Activated CD4-positive, CD25-positive, alpha-beta regulatory T cell treated with anti-CD3 and anti-CD28 coated beads, Interleukin-2, amount 50 U/mL, for 72 hours (primary cell): Measurements from ENCODE around the gene COG8.
A peak's percentile ranks its signal among the peaks of the same experiment; 100 is the strongest.

Source experiments
- DNase-seq: peaks from one replicate; pipeline ENCODE4 v3.0.0; 2021

COG8 gene

GRCh38 chr16:69344171-69344570 is 4.8 kb upstream of the COG8 start:
- no peak for DNase-seq

DNA sequence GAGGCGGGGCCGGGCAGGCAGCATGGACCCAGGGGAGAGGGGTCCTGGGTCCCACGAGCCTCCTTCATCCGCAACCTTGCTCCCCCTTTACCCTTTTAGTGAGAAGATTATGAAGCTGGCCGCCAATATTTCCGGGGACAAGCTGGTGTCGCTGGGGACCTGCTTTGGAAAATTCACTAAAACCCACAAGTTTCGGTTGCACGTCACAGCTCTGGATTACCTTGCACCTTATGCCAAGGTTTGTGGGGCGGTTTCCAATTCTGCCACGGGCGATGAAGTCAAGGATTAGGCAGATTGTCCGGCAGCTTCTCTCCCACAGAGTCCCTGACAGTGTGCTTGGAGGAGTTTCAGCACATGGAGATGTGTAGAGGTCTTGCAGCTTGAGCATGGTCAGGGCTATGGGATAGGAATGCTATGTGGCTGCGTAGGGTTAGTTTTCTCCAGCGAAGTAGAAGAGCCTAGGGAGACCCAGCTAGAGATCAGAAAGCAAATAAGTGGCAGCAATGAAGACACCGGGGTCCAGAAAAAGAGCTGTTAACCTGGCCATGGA is 806 bp upstream of the COG8 start:
- no peak for DNase-seq

GRCh38 chr16:69338557-69339288 is 641 bp downstream of the COG8 start:
- no peak for DNase-seq

DNA sequence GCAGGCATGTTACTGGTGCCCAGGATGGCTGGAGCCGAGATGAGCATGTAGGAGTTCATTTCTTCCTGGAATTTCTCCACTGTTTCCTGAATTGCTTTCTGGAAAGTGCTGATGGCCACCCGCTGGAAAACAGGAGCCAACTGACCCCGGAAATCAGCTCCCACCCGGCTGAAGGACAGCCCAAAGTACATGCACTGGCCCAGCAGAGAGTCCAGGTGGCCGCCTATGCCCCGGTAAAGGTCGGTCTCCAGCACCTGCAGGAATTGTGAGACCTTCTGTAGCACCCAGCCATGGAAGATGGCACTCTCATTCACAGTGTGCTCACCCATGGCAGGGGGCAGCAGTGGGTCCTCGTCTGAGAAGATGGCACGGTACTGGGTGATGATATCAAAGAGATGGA is 4.7 kb downstream of the COG8 start:
- no peak for DNase-seq

DNA sequence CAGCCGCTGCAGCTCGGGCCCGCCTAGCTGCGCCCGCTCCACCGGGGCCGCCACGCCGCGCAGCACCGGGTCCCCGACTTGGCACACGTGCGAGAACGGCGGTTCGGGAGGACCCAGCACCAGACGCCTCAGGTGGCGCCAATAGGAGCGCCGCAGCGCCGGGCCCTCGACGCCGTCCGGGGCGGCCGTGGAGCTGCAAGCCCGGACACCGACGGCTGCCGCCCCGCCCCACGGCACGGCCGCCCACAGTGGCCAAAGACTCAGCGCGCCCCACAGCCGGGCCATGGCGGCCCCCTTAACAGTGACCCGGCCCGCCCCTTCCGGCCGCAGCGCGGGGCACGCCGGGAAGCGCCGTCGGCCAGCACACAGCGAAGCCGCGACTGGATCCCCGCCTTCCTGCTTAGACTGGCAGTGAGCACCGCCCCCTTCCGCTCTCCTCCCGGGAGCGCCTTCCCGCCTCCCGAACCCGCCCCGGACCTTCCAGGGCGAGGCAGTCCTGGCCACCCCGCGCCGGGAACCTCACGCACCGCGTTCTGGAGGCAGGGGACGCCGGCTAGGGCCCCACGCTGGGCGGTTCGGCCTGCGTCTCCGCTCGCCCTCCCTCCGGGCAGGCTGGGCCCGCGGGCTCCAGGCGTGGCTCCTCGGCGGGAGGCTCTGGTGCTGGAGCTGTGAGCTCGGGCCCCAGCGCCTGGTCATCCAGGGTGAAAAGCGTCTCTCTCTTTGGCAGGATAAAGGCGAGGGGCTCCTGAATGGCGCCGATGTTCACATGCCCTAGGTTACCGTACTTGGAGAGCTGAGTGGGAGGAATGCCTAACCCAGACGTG is 8.9 kb downstream of the COG8 start, which contains the start of gene PDF:
PDF (minus strand) TSS at position 303 of the 824 bp plus-strand sequence; CDS start at position 285, 18 bp downstream.
- peak; percentile 83 for DNase-seq

GRCh38 chr16:69329369-69330285 is 9.7 kb downstream of the COG8 start:
- DNase-seq: no peak

DNA sequence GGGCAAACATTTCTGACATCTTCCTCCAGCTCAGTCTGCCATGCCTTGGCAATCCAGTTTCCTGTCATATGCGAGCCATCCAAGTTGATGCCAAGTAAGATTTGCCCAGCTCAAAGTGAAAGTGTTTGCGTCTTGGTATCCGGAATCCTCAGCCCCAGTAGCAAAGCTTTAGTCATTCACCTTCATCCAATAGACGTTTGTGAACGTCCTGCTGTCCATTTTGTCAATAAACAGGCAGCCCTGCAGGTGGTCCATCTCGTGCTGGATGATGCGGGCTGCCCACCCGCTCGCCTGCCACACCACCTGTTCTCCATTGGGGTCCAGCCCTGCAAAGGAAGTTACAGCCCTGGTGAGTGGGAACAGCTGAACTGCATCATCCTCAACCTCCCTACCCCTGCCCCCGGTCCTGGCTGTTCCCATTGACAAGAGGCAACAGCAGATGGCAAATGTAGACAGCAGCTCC is 10.5 kb downstream of the COG8 start:
- DNase-seq: no peak

- no peak for DNase-seq
Measured at GRCh38 chr16:69327585-69328310, 11.6 kb downstream of the COG8 start.

- no peak for DNase-seq
Measured at GRCh38 chr16:69326172-69326873, 13.0 kb downstream of the COG8 start.

- DNase-seq: no peak
Measured at GRCh38 chr16:69325784-69326171, 13.6 kb downstream of the COG8 start.

- DNase-seq: no peak
Measured at GRCh38 chr16:69324585-69325253, 14.6 kb downstream of the COG8 start.

DNA sequence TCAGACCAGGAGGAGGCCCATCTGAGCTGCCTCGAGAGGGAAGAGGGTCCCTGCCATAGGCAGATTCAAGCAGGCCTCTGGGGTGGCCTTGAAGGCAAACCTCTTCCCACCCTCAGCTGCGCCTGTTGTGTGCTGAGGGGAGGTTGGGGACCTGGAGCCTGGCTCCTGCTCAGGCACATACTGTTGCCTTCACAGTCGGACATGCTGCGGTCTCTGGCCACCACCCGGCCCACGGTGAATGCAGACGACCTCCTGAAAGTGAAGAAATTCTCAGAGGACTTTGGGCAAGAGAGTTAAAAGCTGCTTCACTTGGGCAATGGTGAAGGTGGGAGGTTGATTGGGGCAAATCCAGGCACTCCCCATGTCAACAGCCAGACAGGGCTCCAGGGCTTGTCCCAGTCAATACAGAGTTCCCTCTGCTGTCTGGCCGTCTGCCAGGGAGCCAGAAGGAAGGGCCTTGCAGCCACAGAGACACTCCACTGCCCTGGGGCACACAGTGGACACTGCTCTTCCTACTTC is 15.3 kb downstream of the COG8 start:
- no peak for DNase-seq

DNA sequence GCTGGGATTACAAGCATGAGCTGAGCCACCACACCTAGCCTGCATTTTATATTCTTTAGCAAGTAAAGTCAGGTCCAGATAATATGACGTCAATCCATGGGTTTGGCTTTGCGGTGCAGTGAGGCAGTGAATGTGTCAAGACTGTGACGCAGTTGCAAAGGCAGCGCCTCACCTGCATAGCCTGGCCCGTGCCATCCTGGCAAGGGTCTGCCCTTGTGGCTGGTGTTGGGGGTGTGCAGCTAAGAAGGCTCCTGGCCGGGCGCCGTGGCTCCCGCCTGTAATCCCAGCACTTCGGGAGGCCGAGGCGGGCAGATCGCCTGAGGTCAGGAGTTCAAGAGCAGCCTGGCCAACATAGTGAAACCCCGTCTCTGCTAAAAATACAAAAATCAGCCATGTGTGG is 15.9 kb downstream of the COG8 start:
- DNase-seq: no peak

DNA sequence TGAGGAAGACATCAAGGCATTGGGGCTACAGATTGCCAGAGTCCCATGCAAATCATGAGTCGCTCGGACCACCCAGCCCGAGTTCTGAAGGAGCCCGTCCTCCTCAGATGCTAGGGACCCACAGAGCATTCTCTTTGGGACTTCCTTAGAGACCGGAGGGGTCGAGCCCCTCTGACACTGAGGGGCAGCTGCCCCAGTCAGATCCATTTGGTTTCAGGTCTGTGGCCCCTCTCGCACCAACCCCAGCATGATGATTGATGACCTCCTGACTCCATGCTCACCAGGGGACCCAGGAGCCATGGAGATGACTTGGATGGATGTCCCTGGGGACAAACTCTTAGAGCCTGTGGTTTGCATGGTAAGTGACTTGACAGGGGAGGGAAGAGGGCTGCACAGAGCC is 17.0 kb downstream of the COG8 start:
- no peak for DNase-seq

DNA sequence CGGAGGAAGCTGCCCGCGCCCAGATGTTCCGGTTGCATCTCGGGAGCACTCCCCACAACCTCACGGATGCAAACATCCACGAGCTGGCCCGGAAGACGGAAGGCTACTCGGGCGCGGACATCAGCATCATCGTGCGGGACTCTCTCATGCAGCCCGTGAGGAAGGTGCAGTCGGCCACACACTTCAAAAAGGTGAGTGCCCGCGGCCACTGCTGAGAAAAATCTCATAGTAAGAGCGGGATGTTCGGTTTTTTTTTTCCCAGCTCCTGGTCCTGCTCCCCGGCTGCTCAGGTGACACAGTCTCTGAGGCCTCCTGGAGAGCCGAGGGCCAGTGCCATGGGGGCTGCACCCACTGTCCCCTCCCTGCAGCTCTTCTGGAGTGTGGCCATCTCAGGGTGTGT is 18.3 kb downstream of the COG8 start:
- no peak for DNase-seq

- DNase-seq: no peak
Measured at GRCh38 chr16:69320740-69321073, 18.7 kb downstream of the COG8 start.

- no peak for DNase-seq
Measured at GRCh38 chr16:69319826-69320739, 19.3 kb downstream of the COG8 start.

- peak; percentile 9 for DNase-seq
Measured at GRCh38 chr16:69319381-69319780, 20.0 kb downstream of the COG8 start.

- DNase-seq: peak; percentile 15
Measured at GRCh38 chr16:69318911-69319289, 20.5 kb downstream of the COG8 start.
